Pancreas (tissue), 10 donors: Measurements from ENCODE around the gene COL4A6. TPM values are rescaled to one million over a fixed set of nuclear protein-coding genes. Genes with fewer than 3 reads are reported as not detected.

Experiments
- ATAC-seq, 4 donors: fragments of 200-7000 bp; cut with Tn5 transposase; one replicate each; pipeline versions ENCODE4 v1.8.0 to v1.9.1; 2020; ENCODE audit warnings: mild to moderate bottlenecking in 4 of 4, moderate library complexity in 4 of 4
- DNase-seq, 6 donors: peaks; one replicate each; pipeline ENCODE4 v3.0.0-alpha.2; 2020
- FAIRE-seq: peaks from 2 replicates; lab custom pipeline; 2012; peaks lifted over from hg19 to GRCh38; lab: Jason Lieb, UNC
- H3K27ac ChIP-seq, 4 donors: fragments of 200-600 bp; sonication (generic); 1 replicate in 3 of 4; 2 replicates in 1 of 4; pipeline versions ENCODE4 v1.5.0 to v1.8.0; 2020
- H3K27me3 ChIP-seq, 4 donors: fragments of 200-600 bp; one replicate each; pipeline ENCODE4 v1.8.0; 2021
- H3K36me3 ChIP-seq, 3 donors: fragments of 200-600 bp; sonication (generic) in 1 of 3; one replicate each; pipeline versions ENCODE4 v1.5.0 to v1.8.0; 2020 to 2021
- H3K4me1 ChIP-seq, 3 donors: fragments of 200-600 bp; one replicate each; pipeline ENCODE4 v1.8.0; 2021
- H3K4me3 ChIP-seq, 4 donors: fragments of 200-600 bp; sonication (generic) in 2 of 4; one replicate each; pipeline versions ENCODE4 v1.5.0 to v1.8.0; 2020 to 2021
- H3K9me3 ChIP-seq, 4 donors: fragments of 200-600 bp; one replicate each; pipeline ENCODE4 v1.8.0; 2021
- CTCF ChIP-seq, 4 donors: fragments of 200-600 bp; sonication (generic) in 3 of 4; IDR thresholded peaks; one replicate each; pipeline versions ENCODE4 v1.5.0 to v1.8.0; 2021; ENCODE audit warnings: antibody characterized with exemption in 4 of 4
- WGBS, 2 donors: extraction: QIAGEN DNeasy Blood & Tissue Kit; methylation state at CpG; one replicate each; pipeline ENCODE4 v1.1.7; 2013; 5-methylcytosine and 5-hydroxymethylcytosine counted together
- intact Hi-C, 3 donors: fragments of 100-400 bp; cut with DNase I; formaldehyde crosslinking; loops; one replicate each; pipeline versions ENCODE4 v1.11.1 to v1.14.2; 2022
- polyA plus RNA-seq, 2 donors: library from polyadenylated mRNA; stranded (reverse); fragments of 200-250 nt; gene quantifications; one replicate each; pipeline ENCODE4 v1.2.3, GENCODE V29; 2013
- total RNA-seq, 6 donors: library from RNA; stranded (reverse); fragmentation: NEBNext Ultra II Directional in 4 of 6; extraction: Animal tissue kit (Norgen Biotek cat#: 25700) in 4 of 6; gene quantifications; one replicate each; pipeline versions ENCODE4 v1.2.1 to v1.2.4, GENCODE V29; 2021 to 2023
- donor health status: healthy with polysubstance abuse.
- donor health status: DM: no; HTN: no; CAD: no; lungs with moderate emphysema.
- donor health status: DM: no; HTN: no; CAD: no.
- donor health status: control.
- donor health status: control.
- donor health status: Bipolar disorder and iron deficiency.
- donor health status: DM: yes; HTN: yes; CAD: no.
- donor health status: DM: no; HTN: no; CAD: no.
- donor health status: DM: no; HTN: no; CAD: no.
- donor health status: DM: yes; HTN: yes; CAD: no.

The COL4A6 gene
- total and polyA plus RNA-seq, 8 donors, result 0.06 to 0.25 (median 0.10) TPM; not detected in 2

- Histone ChIP-seq H3K27me3 (peaks cover 0 to 4% (median 1%) of the 10 kb centered on the region in 4 donors), H3K4me1 (no peaks in the 10 kb centered on the region), H3K9me3 (no peaks in the 10 kb centered on the region), H3K4me3 (no peak overlapping the region), H3K27ac (no peak overlapping the region), H3K36me3 (no peaks in the 10 kb centered on the region)
- no peak for ATAC-seq
- no peak for TF ChIP-seq CTCF (IDR thresholded peaks at IDR 0.05)
- FAIRE-seq, result no peak
- no peak for DNase-seq
- intact Hi-C loops, result no loop called here
- WGBS, 2 donors, result 65 to 92% methylated on average over 1 of the region's 1 CpG
These were observed 207.6 kb downstream of the COL4A6 start for GRCh38 chrX:108230574-108230973.

- intact Hi-C loops, result no loop called here
- FAIRE-seq, result peak; percentile 74
- ATAC-seq, result peak in 3 of 4 donors; percentile 60 to 69 (median 61)
- WGBS, 2 donors, result 25 to 31% methylated on average over 11 of the region's 11 CpGs
- peak in 3 of 4 donors; percentile 37 to 48 (median 44) for TF ChIP-seq CTCF (IDR thresholded peaks at IDR 0.05)
- Histone ChIP-seq H3K4me1 (no peaks in the 10 kb centered on the region), H3K36me3 (no peaks in the 10 kb centered on the region), H3K27ac (no peak overlapping the region), H3K9me3 (no peaks in the 10 kb centered on the region), H3K27me3 (peaks cover 0 to 4% (median 0%) of the 10 kb centered on the region in 4 donors), H3K4me3 (no peak overlapping the region)
- DNase-seq, result no peak
These were observed 213.2 kb downstream of the COL4A6 start for GRCh38 chrX:108224727-108225621.

GRCh38 chrX:108224218-108224617 lies 214.0 kb downstream of the COL4A6 start:
- TF ChIP-seq CTCF (IDR thresholded peaks at IDR 0.05), result no peak
- no peak overlapping the region for H3K27ac ChIP-seq
- no peak for DNase-seq
- H3K9me3 ChIP-seq, result no peaks in the 10 kb centered on the region
- H3K36me3 ChIP-seq, result no peaks in the 10 kb centered on the region
- H3K27me3 ChIP-seq, result peaks cover 0 to 3% (median 0%) of the 10 kb centered on the region in 4 donors
- WGBS, 2 donors, result 85 to 92% methylated on average over 2 of the region's 2 CpGs
- no peak for FAIRE-seq
- intact Hi-C loops, result no loop called here
- H3K4me3 ChIP-seq, result no peak overlapping the region
- no peaks in the 10 kb centered on the region for H3K4me1 ChIP-seq
- ATAC-seq, result no peak

GRCh38 chrX:108223585-108223984 lies 214.6 kb downstream of the COL4A6 start:
- Histone ChIP-seq H3K27ac (no peak overlapping the region), H3K4me3 (no peak overlapping the region), H3K4me1 (no peaks in the 10 kb centered on the region), H3K9me3 (no peaks in the 10 kb centered on the region), H3K36me3 (no peaks in the 10 kb centered on the region), H3K27me3 (peaks cover 0 to 3% (median 0%) of the 10 kb centered on the region in 4 donors)
- FAIRE-seq, result no peak
- DNase-seq, result no peak
- TF ChIP-seq CTCF (IDR thresholded peaks at IDR 0.05), result no peak
- ATAC-seq, result no peak
- intact Hi-C loops, result no loop called here
- 72 to 82% methylated on average over 5 of the region's 5 CpGs for WGBS, 2 donors
